NCI-H1105 treated with DMSO at 0.1 percent for 48 hours (cell line): ENCODE measurements around the gene EXD2.
"Not testable (repeated sequence)": the region's sequence is repeated elsewhere in the genome, so short reads cannot be mapped to it uniquely, and the experiment has no call there.

Source experiments
- DNase-seq: peaks from one replicate; lab custom pipeline; 2025; lab: John Stamatoyannopoulos, UW

Gene EXD2, protein sequence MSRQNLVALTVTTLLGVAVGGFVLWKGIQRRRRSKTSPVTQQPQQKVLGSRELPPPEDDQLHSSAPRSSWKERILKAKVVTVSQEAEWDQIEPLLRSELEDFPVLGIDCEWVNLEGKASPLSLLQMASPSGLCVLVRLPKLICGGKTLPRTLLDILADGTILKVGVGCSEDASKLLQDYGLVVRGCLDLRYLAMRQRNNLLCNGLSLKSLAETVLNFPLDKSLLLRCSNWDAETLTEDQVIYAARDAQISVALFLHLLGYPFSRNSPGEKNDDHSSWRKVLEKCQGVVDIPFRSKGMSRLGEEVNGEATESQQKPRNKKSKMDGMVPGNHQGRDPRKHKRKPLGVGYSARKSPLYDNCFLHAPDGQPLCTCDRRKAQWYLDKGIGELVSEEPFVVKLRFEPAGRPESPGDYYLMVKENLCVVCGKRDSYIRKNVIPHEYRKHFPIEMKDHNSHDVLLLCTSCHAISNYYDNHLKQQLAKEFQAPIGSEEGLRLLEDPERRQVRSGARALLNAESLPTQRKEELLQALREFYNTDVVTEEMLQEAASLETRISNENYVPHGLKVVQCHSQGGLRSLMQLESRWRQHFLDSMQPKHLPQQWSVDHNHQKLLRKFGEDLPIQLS

DNA sequence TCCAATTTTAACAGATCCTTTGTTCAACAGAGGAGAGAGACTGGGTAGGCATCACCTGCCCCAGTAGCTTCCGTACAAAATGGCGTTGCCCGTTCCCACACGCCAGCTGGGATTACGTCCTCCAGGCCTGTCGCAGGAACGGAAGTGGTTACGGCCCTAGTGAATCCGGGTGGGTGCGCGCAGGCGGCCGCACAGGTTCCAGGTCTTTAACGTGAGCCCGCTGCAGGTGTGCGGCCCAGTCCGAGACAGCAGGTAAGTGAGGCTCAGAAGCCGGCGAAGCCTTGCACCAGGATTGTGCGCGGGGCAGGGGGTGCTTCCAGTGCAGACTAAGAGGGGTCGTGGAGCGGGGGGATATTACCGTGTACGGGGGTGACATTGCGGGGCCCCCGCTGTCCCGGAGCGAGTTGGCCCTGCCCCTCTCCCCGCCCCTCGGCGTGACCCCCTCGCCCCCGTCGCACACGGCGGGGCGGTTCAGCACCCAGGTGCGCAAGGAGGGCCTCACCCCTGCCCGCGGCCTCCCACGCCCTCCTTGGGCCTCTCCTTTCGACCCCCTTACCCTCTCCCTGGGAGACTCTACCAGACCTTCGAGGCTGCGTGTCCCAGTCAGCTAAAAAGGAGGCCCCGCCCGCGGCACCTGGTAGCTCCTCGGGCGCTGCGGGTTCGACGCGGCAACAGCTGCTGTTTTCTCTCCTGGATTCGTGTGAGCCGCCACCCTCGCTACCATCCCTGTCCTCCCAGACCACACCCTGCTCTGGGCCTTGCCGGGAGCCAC, at the start of gene EXD2:
Gene EXD2, plus strand, starts transcription at position 159 of the 772 bp plus-strand sequence. CDS start 17,973 bp downstream, outside the sequence.
- DNase-seq, result peak; percentile 96

GRCh38 chr14:69141550-69141949, 49.7 kb upstream of the EXD2 start:
- DNase-seq, result no peak

GRCh38 chr14:69142101-69142500, 49.2 kb upstream of the EXD2 start:
- no peak for DNase-seq

GRCh38 chr14:69149461-69150244, 41.6 kb upstream of the EXD2 start:
- DNase-seq, result no peak

DNA sequence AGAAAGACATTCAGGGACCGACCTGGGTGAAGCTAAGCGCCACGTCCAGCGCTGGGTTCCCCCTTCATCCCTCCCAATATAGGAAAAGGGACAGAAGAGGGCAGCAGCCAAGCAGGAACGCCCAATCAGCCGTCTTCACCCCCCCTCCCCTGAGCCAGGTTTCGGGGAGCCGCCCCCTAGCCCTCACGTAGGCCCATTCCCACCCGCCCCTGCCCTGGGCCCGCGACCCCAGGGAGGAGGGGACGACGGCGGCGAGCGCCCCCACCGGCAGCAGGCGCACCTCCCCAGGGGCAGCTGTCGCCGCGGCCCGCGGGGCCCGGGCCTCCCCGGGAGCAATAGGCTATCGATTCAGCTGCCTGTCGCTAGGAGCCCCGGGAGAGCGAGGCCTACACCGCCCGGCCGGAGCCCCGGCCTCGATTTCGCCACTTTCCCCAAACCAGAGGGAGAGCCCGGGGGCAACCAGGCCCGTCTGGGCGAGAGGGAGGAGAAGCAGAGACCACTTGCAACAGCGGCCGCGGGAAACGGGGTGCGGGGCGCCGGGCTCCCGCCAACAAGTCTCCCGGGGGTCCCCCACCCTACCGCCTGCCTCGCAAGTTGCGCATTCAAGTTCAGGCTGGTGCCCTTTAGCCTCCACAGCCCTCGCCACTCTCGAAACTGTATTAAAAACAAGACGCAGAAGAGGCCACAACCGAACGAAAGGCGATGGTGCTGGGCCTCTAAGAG, 39.7 kb upstream of the EXD2 start:
- DNase-seq, result peak; percentile 75

DNA sequence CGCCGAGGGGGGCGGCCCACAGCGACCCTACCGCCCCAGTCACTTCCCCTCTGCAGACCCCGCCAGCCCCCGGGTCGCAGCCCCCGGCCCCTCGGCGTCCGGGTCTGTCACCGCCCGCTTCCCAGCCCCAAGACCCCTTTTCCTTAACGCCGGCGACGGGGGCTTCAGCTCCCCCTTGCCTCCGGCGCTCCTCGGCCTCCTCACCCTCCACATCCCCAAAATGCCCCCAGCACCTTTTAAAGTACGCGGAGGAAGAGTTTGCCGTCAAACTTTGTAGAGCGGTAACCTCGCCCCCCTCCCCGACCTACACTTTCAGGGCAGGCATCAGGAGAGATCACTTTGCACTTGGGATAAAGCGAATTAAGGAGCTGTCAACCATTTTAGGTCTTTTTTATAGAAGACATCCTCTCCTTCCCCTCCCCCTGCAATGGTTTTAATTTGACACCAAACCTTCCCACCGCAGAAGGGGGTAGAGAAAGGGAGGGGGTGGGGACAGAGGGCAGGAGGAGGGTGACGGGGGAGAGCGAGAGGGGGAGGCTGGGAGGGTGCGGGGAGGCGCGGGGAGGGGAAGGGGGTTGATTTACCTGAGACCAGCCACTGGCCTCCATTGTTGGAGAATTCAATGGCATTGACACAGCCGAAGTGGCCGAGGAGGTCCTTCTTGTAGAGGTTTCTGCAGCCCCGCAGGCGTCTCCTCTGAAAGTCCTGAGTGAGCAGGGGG, 39.0 kb upstream of the EXD2 start:
- peak; percentile 47 for DNase-seq

GRCh38 chr14:69152902-69153151, 38.5 kb upstream of the EXD2 start, which contains the start of gene DCAF5:
DCAF5 (minus strand) TSS chr14:69153119; CDS start chr14:69152978, 141 bp downstream.
- DNase-seq, result no peak

- DNase-seq, result peak; percentile 90
Measured at GRCh38 chr14:69153152-69153872, 38.0 kb upstream of the EXD2 start.

- DNase-seq, result peak; percentile 64
Measured at GRCh38 chr14:69153873-69154270, 37.4 kb upstream of the EXD2 start.

- DNase-seq, result no peak
Measured at GRCh38 chr14:69154779-69155178, 36.5 kb upstream of the EXD2 start.

DNA sequence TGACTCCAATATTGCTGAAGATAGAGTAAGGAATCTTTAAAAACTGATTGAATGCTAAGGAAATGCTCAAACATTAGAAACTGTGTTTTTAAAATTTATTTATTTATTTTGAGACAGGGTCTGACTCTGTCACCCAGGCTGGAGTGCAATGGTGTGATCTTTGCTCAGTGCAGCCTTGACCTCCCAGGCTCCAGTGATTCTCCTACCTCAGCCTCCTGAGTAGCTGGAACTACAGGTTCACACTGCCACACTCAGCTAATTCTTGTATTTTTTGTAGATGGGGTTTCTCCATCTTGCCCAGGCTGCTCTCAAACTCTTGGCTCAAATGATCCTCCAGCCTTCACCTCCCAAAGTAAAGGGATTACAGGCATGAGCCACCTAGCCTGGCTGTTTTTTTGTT, 35.1 kb upstream of the EXD2 start:
- no peak for DNase-seq

- no peak for DNase-seq
Measured at GRCh38 chr14:69161590-69161989, 29.7 kb upstream of the EXD2 start.

GRCh38 chr14:69165787-69166186, 25.5 kb upstream of the EXD2 start:
- DNase-seq, result not testable (repeated sequence)

DNA sequence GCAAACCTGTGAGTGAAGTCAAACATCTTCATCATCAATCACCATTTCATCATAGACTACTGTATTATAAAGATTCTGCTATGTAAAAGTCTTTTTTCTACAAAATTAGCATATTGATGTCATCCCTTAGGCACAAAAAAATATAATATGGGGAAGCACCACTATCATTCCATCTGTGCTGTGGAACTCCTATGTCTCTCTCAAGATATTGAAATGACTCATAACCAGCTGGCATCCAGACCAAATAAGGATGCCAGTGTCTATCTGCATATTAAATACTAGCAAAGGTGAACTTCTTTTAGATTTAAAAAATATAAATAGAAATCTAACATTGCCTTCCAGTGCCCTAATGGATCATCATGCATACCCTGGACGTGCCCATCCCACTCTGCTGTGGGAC, 20.5 kb upstream of the EXD2 start:
- no peak for DNase-seq

DNA sequence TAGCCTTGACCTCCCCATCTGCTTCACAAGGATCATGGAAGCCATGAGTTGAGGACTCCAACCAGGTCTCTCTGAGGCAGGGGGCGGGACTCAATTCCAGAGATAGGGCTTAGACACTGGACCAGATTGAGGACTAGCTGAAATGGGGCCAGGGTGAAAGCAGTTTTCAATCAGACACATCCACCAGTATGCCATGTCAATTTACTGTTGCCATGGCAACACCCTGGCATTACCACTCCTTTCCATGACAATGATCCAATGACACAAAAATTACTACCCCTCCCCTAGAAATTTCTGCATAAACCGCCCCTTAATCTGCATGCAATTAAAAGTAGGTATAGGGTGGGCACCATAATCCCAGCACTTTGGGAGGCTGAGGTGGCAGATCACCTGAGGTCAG, 19.7 kb upstream of the EXD2 start:
- no peak for DNase-seq

GRCh38 chr14:69175130-69175529, 16.2 kb upstream of the EXD2 start:
- no peak for DNase-seq

DNA sequence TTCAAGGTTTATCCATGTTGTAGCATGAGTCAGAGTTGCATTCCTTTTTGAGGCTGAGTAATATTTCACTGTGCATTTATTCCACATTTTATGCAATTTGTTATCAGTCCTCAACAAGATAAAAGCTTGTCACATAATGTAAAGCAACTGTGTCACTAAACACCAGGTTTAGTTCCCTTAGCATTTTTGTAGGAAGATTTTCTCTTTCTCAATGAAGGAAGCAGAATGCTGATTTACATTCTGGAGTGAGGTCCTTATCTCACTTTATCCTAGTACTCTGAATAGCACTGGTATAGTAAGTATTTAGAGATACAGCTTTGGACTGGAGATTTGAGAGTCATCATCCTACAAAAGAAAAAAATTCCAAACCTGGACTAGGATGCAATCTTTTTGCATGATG, 9.8 kb upstream of the EXD2 start:
- no peak for DNase-seq

DNA sequence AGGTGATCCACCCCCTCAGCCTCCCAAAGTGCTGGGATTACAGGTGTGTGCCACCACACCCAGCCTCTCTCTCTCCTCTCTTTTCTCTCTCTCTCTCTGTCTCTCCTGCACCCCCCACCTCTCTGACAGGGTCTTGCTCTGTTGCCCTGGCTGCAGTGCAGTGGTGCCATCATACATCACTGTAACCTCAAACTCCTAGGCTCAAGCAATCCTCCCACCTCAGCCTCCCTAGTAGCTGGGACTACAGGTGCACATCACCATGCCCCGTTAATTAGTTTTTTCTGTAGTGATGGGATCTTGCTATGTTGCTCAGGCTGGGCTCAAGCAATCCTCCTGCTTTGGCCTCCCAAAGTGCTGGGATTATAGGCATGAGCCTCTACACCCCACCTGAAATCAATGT, 8.7 kb upstream of the EXD2 start:
- not testable (repeated sequence) for DNase-seq

DNA sequence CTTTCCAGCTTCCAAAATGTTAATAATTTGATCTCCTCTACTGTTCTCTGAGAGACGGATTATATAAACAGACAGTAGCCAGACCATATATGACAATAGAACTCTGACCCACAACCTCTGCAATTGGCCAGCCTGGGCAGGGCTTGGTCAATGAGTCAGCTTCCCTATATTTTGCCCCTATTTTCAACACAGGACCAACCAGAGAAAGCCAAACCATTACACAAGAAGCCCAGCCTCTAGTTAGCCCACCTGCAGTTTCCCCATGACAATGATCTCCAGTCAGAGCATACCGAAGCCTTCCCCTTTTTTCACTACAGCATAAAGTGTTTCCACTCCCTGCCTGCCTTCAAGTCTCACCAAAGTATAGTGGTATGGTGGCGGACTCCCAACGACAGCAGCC, 7.6 kb upstream of the EXD2 start:
- DNase-seq, result no peak

GRCh38 chr14:69190191-69190590, 1.1 kb upstream of the EXD2 start:
- DNase-seq, result no peak
